Lower leg skin (tissue), 4 donors: ENCODE results near the gene LGMN. TPM values are rescaled to one million over a fixed set of nuclear protein-coding genes. Genes with fewer than 3 reads are reported as not detected.

ENCODE experiments used
- DNase-seq, 2 donors: peaks; one replicate each; pipeline ENCODE4 v3.0.0-alpha.2; 2019; ENCODE audit warnings: low spot score in 2 of 2
- H3K4me3 ChIP-seq: fragments of 200-600 bp; sonication (generic); 2 replicates; pipeline ENCODE4 v1.5.1; 2017; ENCODE audit warnings: mild to moderate bottlenecking, low read depth; ENCODE audit not compliant: poor library complexity, severe bottlenecking
- CTCF ChIP-seq, 3 donors: fragments of 450-650 bp; IDR thresholded peaks; one replicate each; pipeline ENCODE4 v1.5.1; 2016; ENCODE audit warnings: antibody characterized with exemption in 3 of 3, mild to moderate bottlenecking in 3 of 3, moderate library complexity in 2 of 3
- POLR2A ChIP-seq, 2 donors: fragments of 450-650 bp; IDR thresholded peaks; one replicate each; pipeline ENCODE4 v1.6.1; 2016 to 2017; ENCODE audit warnings: antibody characterized with exemption in 2 of 2, mild to moderate bottlenecking in 1 of 2, moderate library complexity in 1 of 2
- WGBS, 2 donors: methylation state at CpG; one replicate each; pipeline ENCODE4 v1.1.5; 2018; 5-methylcytosine and 5-hydroxymethylcytosine counted together
- intact Hi-C: fragments of 100-400 bp; cut with DNase I; formaldehyde crosslinking; loops from one replicate; pipeline ENCODE4 v1.15.0; 2023; ENCODE audit warnings: low total_unique reads
- total RNA-seq, 4 donors: library from RNA; depleted of rRNA; stranded (reverse); fragments of >200 nt; gene quantifications; one replicate each; pipeline ENCODE4 v1.1.0, GENCODE V29; 2016

LGMN gene
- total RNA-seq, 4 donors from 2014 or later, result 36.5 to 48.0 (median 41.3) TPM

- DNase-seq, result no peak
- peak overlapping the region; percentile 82 for H3K4me3 ChIP-seq
- WGBS, 2 donors, result 2 to 3% methylated on average over 16 of the region's 16 CpGs
- intact Hi-C loops, result no loop called here
- no peak for TF ChIP-seq POLR2A (IDR thresholded peaks at IDR 0.05)
- no peak for TF ChIP-seq CTCF (IDR thresholded peaks at IDR 0.05)
Measured at GRCh38 chr14:92747701-92748258, 647 bp downstream of the LGMN start.

GRCh38 chr14:92744198-92744597 lies 4.2 kb downstream of the LGMN start:
- intact Hi-C loops, result no loop called here
- 38 to 46% methylated on average over 2 of the region's 2 CpGs for WGBS, 2 donors

GRCh38 chr14:92740440-92740839 lies 8.0 kb downstream of the LGMN start:
- H3K4me3 ChIP-seq, result no peak overlapping the region
- intact Hi-C loops, result no loop called here
- no peak for TF ChIP-seq CTCF (IDR thresholded peaks at IDR 0.05)
- TF ChIP-seq POLR2A (IDR thresholded peaks at IDR 0.05), result no peak
- DNase-seq, result no peak
- 89 to 91% methylated on average over 8 of the region's 8 CpGs for WGBS, 2 donors

More at GRCh38 chr14:92744198-92744597, 4.2 kb downstream of the LGMN start:
- no peak overlapping the region for H3K4me3 ChIP-seq
- TF ChIP-seq CTCF (IDR thresholded peaks at IDR 0.05), result no peak
- TF ChIP-seq POLR2A (IDR thresholded peaks at IDR 0.05), result no peak
- DNase-seq, result no peak

GRCh38 chr14:92737619-92738188 lies 10.7 kb downstream of the LGMN start:
- intact Hi-C loops, result no loop called here
- no peak overlapping the region for H3K4me3 ChIP-seq
- WGBS, 2 donors, result 92% methylated on average over 4 of the region's 4 CpGs
- TF ChIP-seq POLR2A (IDR thresholded peaks at IDR 0.05) (no peak), CTCF (IDR thresholded peaks at IDR 0.05) (no peak)
- DNase-seq, result no peak

GRCh38 chr14:92737206-92737605 lies 11.2 kb downstream of the LGMN start:
- no peak for DNase-seq
- no peak overlapping the region for H3K4me3 ChIP-seq
- intact Hi-C loops, result no loop called here
- WGBS, 2 donors, result 57 to 62% methylated on average over 4 of the region's 4 CpGs
- TF ChIP-seq CTCF (IDR thresholded peaks at IDR 0.05), result no peak

- no peak for TF ChIP-seq CTCF (IDR thresholded peaks at IDR 0.05)
- no peak for TF ChIP-seq POLR2A (IDR thresholded peaks at IDR 0.05)
- intact Hi-C loops, result no loop called here
- no peak for DNase-seq
- no peak overlapping the region for H3K4me3 ChIP-seq
- 94 to 96% methylated on average over 6 of the region's 6 CpGs for WGBS, 2 donors
Measured at GRCh38 chr14:92735344-92735743, 13.1 kb downstream of the LGMN start.
